ENCODE results near the gene LAMA3.

DNA sequence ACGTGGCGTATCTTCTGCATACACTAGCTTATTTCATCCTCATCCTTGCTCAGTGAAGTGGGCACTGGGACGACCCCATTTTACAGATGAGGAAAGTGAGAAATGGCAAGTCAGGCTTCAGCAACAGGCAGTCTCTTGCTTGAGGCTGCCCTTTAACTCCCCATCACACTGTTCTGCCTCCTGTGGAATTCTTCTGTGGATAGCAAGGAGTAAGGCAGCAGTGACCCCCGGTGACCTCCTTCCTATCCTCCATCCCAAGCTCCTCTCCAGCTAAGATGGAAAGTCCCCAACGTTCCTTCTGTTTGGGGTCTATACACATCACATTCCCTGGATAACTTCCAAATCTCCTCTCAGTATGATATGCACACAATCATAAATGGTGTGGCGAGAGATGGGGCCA, 37.0 kb upstream of the LAMA3 start:
- TF ChIP-seq SIN3A (IDR thresholded peaks at IDR 0.05; ENCODE audit: low read depth) (no peak), ZNF274 (IDR thresholded peaks at IDR 0.05; ENCODE audit: low read depth, low read length) (no peak), SP1 (IDR thresholded peaks at IDR 0.05; ENCODE audit: low read depth) (no peak), EGR1 (IDR thresholded peaks at IDR 0.05; ENCODE audit: low read depth) (no peak), POLR2A (IDR thresholded peaks at IDR 0.05; ENCODE audit: borderline replicate concordance, extremely low read depth, insufficient read depth, insufficient read length) (no peak), EZH2 (IDR thresholded peaks at IDR 0.05) (no peak), SRF (IDR thresholded peaks at IDR 0.05; ENCODE audit: low read depth) (no peak), TCF7L2 (IDR thresholded peaks at IDR 0.05; ENCODE audit: borderline replicate concordance, extremely low read depth, insufficient read depth, insufficient read length) (no peak)
- TF ChIP-seq, protein P1, sequence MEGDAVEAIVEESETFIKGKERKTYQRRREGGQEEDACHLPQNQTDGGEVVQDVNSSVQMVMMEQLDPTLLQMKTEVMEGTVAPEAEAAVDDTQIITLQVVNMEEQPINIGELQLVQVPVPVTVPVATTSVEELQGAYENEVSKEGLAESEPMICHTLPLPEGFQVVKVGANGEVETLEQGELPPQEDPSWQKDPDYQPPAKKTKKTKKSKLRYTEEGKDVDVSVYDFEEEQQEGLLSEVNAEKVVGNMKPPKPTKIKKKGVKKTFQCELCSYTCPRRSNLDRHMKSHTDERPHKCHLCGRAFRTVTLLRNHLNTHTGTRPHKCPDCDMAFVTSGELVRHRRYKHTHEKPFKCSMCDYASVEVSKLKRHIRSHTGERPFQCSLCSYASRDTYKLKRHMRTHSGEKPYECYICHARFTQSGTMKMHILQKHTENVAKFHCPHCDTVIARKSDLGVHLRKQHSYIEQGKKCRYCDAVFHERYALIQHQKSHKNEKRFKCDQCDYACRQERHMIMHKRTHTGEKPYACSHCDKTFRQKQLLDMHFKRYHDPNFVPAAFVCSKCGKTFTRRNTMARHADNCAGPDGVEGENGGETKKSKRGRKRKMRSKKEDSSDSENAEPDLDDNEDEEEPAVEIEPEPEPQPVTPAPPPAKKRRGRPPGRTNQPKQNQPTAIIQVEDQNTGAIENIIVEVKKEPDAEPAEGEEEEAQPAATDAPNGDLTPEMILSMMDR (IDR thresholded peaks at IDR 0.05 in 2 of 3, conservative IDR thresholded peaks at IDR 0.05 in 1 of 3; ENCODE audit: borderline replicate concordance in 1 of 3, insufficient read depth in 1 of 3, low read depth in 2 of 3, low read length in 2 of 3), result no peak
- TF ChIP-seq, protein P2, sequence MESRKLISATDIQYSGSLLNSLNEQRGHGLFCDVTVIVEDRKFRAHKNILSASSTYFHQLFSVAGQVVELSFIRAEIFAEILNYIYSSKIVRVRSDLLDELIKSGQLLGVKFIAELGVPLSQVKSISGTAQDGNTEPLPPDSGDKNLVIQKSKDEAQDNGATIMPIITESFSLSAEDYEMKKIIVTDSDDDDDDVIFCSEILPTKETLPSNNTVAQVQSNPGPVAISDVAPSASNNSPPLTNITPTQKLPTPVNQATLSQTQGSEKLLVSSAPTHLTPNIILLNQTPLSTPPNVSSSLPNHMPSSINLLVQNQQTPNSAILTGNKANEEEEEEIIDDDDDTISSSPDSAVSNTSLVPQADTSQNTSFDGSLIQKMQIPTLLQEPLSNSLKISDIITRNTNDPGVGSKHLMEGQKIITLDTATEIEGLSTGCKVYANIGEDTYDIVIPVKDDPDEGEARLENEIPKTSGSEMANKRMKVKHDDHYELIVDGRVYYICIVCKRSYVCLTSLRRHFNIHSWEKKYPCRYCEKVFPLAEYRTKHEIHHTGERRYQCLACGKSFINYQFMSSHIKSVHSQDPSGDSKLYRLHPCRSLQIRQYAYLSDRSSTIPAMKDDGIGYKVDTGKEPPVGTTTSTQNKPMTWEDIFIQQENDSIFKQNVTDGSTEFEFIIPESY (IDR thresholded peaks at IDR 0.05; ENCODE audit: extremely low read depth, insufficient replicate concordance, low read length), result no peak

Measured in HCT116 (cell line).